ENCODE results near the gene SRCIN1.

SRCIN1 gene

GRCh38 chr17:38583828-38584349 is 21.9 kb downstream of the SRCIN1 start:
- no peak for DNase-seq (ENCODE audit: low read depth, low spot score)

- no peak for DNase-seq (ENCODE audit: low read depth, low spot score)
Measured at GRCh38 chr17:38583176-38583575, 22.6 kb downstream of the SRCIN1 start.

GRCh38 chr17:38582069-38582468 is 23.7 kb downstream of the SRCIN1 start:
- DNase-seq (ENCODE audit: low read depth, low spot score) = no peak

GRCh38 chr17:38579934-38580333 is 25.8 kb downstream of the SRCIN1 start:
- DNase-seq (ENCODE audit: low read depth, low spot score) = peak; percentile 50

- no peak for DNase-seq (ENCODE audit: low read depth, low spot score)
Measured at GRCh38 chr17:38579083-38579480, 26.7 kb downstream of the SRCIN1 start.

- DNase-seq (ENCODE audit: low read depth, low spot score) = no peak
Measured at GRCh38 chr17:38578229-38579082, 27.3 kb downstream of the SRCIN1 start.

- DNase-seq (ENCODE audit: low read depth, low spot score) = no peak
Measured at GRCh38 chr17:38577645-38578173, 28.0 kb downstream of the SRCIN1 start.

GRCh38 chr17:38577244-38577643 is 28.5 kb downstream of the SRCIN1 start:
- DNase-seq (ENCODE audit: low read depth, low spot score) = no peak

- peak; percentile 63 for DNase-seq (ENCODE audit: low read depth, low spot score)
Measured at GRCh38 chr17:38575781-38576180, 30.0 kb downstream of the SRCIN1 start.

GRCh38 chr17:38574712-38575111 is 31.0 kb downstream of the SRCIN1 start:
- no peak for DNase-seq (ENCODE audit: low read depth, low spot score)

GRCh38 chr17:38572669-38573365 is 32.9 kb downstream of the SRCIN1 start:
- peak; percentile 41 for DNase-seq (ENCODE audit: low read depth, low spot score)

- DNase-seq (ENCODE audit: low read depth, low spot score) = no peak
Measured at GRCh38 chr17:38571833-38572668, 33.7 kb downstream of the SRCIN1 start.

GRCh38 chr17:38569701-38570512 is 35.8 kb downstream of the SRCIN1 start:
- no peak for DNase-seq (ENCODE audit: low read depth, low spot score)

- no peak for DNase-seq (ENCODE audit: low read depth, low spot score)
Measured at GRCh38 chr17:38568845-38569510, 36.8 kb downstream of the SRCIN1 start.

GRCh38 chr17:38568274-38568673 is 37.5 kb downstream of the SRCIN1 start:
- no peak for DNase-seq (ENCODE audit: low read depth, low spot score)

- DNase-seq (ENCODE audit: low read depth, low spot score) = no peak
Measured at GRCh38 chr17:38567350-38567749, 38.4 kb downstream of the SRCIN1 start.

- no peak for DNase-seq (ENCODE audit: low read depth, low spot score)
Measured at GRCh38 chr17:38566666-38567031, 39.1 kb downstream of the SRCIN1 start.

GRCh38 chr17:38565853-38566665 is 39.7 kb downstream of the SRCIN1 start:
- DNase-seq (ENCODE audit: low read depth, low spot score) = no peak

GRCh38 chr17:38564869-38565268 is 40.9 kb downstream of the SRCIN1 start:
- DNase-seq (ENCODE audit: low read depth, low spot score) = no peak
